GM12891 (cell line): Measurements from ENCODE around the gene BICD2.

Source experiments
- DNase-seq: peaks from one replicate; pipeline ENCODE4 v3.0.0; 2011; ENCODE audit warnings: low spot score; ENCODE audit not compliant: insufficient read length
- FAIRE-seq: peaks from 2 replicates; lab custom pipeline; 2011; peaks lifted over from hg19 to GRCh38; lab: Jason Lieb, UNC
- PAX5 ChIP-seq: IDR thresholded peaks from 2 replicates; pipeline ENCODE4 v1.6.1; 2011; ENCODE audit warnings: low read length, moderate library complexity, mild to moderate bottlenecking; ENCODE audit not compliant: insufficient read depth, severe bottlenecking
- POLR2A ChIP-seq: IDR thresholded peaks from 2 replicates; pipeline ENCODE4 v1.6.1; 2011; ENCODE audit warnings: low read depth, low read length, control low read depth
- POLR2AphosphoS5 ChIP-seq: IDR thresholded peaks from 2 replicates; pipeline ENCODE4 v1.6.1; 2011; ENCODE audit warnings: low read depth, low read length, control low read depth
- POU2F2 ChIP-seq: IDR thresholded peaks from 2 replicates; pipeline ENCODE4 v1.6.1; 2011; ENCODE audit warnings: low read depth, mild to moderate bottlenecking, control low read depth, low read length, moderate library complexity
- SPI1 ChIP-seq: IDR thresholded peaks from 2 replicates; pipeline ENCODE4 v1.6.1; 2011; ENCODE audit warnings: low read depth, low read length, control low read depth
- TAF1 ChIP-seq: IDR thresholded peaks from 2 replicates; pipeline ENCODE4 v1.6.1; 2011; ENCODE audit warnings: low read depth, low read length, control low read depth

BICD2 gene

GRCh38 chr9:92664394-92665152 is 100.1 kb downstream of the BICD2 start:
- DNase-seq (no peak), FAIRE-seq (peak; percentile 5)
- TF ChIP-seq SPI1 (no peak), POLR2A (no peak), TAF1 (no peak), POLR2AphosphoS5 (no peak), POU2F2 (peak; percentile 36; the same call in 1 of the 2 replicates), PAX5 (no peak)

GRCh38 chr9:92663951-92664350 is 100.7 kb downstream of the BICD2 start:
- TF ChIP-seq TAF1 (no peak), PAX5 (no peak), POU2F2 (no peak), POLR2AphosphoS5 (no peak), POLR2A (no peak), SPI1 (no peak)
- no peak for DNase-seq
- FAIRE-seq = no peak

- FAIRE-seq (no peak), DNase-seq (no peak)
- TF ChIP-seq POU2F2 = no peak
- no peak for TF ChIP-seq PAX5
- no peak for TF ChIP-seq POLR2A
- no peak for TF ChIP-seq TAF1
- no peak for TF ChIP-seq SPI1
- no peak for TF ChIP-seq POLR2AphosphoS5
These were observed 101.5 kb downstream of the BICD2 start for GRCh38 chr9:92663126-92663525.

- no peak for FAIRE-seq
- TF ChIP-seq TAF1 (no peak), POLR2A (no peak), SPI1 (no peak), POLR2AphosphoS5 (no peak), PAX5 (no peak), POU2F2 (no peak)
- DNase-seq = no peak
These were observed 102.9 kb downstream of the BICD2 start for GRCh38 chr9:92661743-92662142.
